ENCODE data around the gene RERE.

DNA sequence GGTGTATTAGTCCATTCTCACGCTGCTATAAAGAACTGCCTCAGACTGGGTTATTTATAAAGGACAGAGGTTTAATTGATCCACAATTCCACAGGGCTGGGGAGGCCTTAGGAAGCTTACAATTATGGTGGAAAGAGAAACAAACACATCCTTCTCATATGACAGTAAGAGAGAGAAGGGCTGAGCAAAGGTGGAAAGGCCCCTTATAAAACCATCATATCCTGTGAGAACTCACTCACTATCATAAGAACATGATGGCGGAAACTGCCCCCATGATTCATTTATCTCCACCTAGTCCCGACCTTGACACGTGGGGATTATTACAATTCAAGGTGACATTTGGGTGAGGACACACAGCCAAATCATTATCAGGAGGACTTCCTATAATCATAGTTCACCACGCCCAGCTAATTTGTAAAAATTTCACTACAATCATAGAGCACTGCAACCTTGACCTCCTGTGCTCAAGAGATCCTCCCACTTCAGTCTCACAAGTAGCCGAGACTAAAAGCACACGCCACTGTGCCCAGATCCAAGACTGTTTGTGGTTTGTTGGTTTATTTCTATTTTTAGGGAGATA is 164.9 kb downstream of the RERE start:
- TF ChIP-seq CTCF (IDR thresholded peaks at IDR 0.05; ENCODE audit: insufficient read depth, low read length, poor library complexity, severe bottlenecking) (no peak), EZH2phosphoT487 (conservative IDR thresholded peaks at IDR 0.05; ENCODE audit: low read length) (no peak)

Measured in SU-DHL-6 (cell line).